Activated CD4-positive, CD25-positive, alpha-beta regulatory T cell treated with anti-CD3 and anti-CD28 coated beads, Interleukin-2, amount 50 U/mL, for 16 hours (primary cell): ENCODE data around the gene EPAS1.
A peak's percentile ranks its signal among the peaks of the same experiment; 100 is the strongest.

ENCODE experiments used
- DNase-seq: peaks from one replicate; pipeline ENCODE4 v3.0.0-alpha.2; 2020; ENCODE audit warnings: low read depth, low spot score

Gene EPAS1

GRCh38 chr2:46296840-46297545, at the start of gene EPAS1:
Gene EPAS1, plus strand, starts transcription at chr2:46297407. Its CDS starts 505 bp downstream, at chr2:46297912.
- peak; percentile 53 for DNase-seq

GRCh38 chr2:46248171-46248570, 49.0 kb upstream of the EPAS1 start:
- no peak for DNase-seq

- DNase-seq: no peak
These were observed 47.6 kb upstream of the EPAS1 start for GRCh38 chr2:46249654-46250053.

- DNase-seq: no peak
These were observed 44.1 kb upstream of the EPAS1 start for GRCh38 chr2:46252891-46253659.

- DNase-seq: no peak
These were observed 42.7 kb upstream of the EPAS1 start for GRCh38 chr2:46254474-46254873.

- DNase-seq: no peak
These were observed 40.6 kb upstream of the EPAS1 start for GRCh38 chr2:46256563-46257142.

GRCh38 chr2:46257476-46257875, 39.7 kb upstream of the EPAS1 start:
- DNase-seq: no peak

GRCh38 chr2:46257980-46258379, 39.2 kb upstream of the EPAS1 start:
- no peak for DNase-seq

GRCh38 chr2:46258937-46259776, 38.0 kb upstream of the EPAS1 start:
- no peak for DNase-seq

GRCh38 chr2:46259777-46260168, 37.4 kb upstream of the EPAS1 start:
- DNase-seq: no peak

GRCh38 chr2:46260305-46260704, 36.9 kb upstream of the EPAS1 start:
- DNase-seq: no peak

GRCh38 chr2:46262248-46262938, 34.8 kb upstream of the EPAS1 start:
- DNase-seq: no peak

- DNase-seq: no peak
These were observed 33.9 kb upstream of the EPAS1 start for GRCh38 chr2:46263347-46263746.

GRCh38 chr2:46264447-46264846, 32.8 kb upstream of the EPAS1 start:
- DNase-seq: no peak

- no peak for DNase-seq
These were observed 31.1 kb upstream of the EPAS1 start for GRCh38 chr2:46266134-46266533.

- no peak for DNase-seq
These were observed 29.6 kb upstream of the EPAS1 start for GRCh38 chr2:46267616-46268015.

GRCh38 chr2:46268196-46268595, 29.0 kb upstream of the EPAS1 start:
- DNase-seq: no peak

GRCh38 chr2:46269001-46269400, 28.2 kb upstream of the EPAS1 start:
- DNase-seq: no peak

- DNase-seq: no peak
These were observed 27.5 kb upstream of the EPAS1 start for GRCh38 chr2:46269544-46270273.

- no peak for DNase-seq
These were observed 26.8 kb upstream of the EPAS1 start for GRCh38 chr2:46270384-46270783.
